Non-pigmented ciliary epithelial cell (primary cell): ENCODE data around the gene LCP1.

Experiments
- DNase-seq: peaks from one replicate; pipeline ENCODE4 v3.0.0-alpha.2; 2010; ENCODE audit warnings: low read depth

LCP1 gene

GRCh38 chr13:46158222-46158621 lies 23.8 kb downstream of the LCP1 start:
- DNase-seq = no peak

GRCh38 chr13:46154136-46154801 lies 27.7 kb downstream of the LCP1 start:
- DNase-seq = no peak

- DNase-seq = no peak
Observed at GRCh38 chr13:46152627-46153328, 29.2 kb downstream of the LCP1 start.

GRCh38 chr13:46150134-46150693 lies 31.8 kb downstream of the LCP1 start:
- DNase-seq = no peak

- peak; percentile 46 for DNase-seq
Observed at GRCh38 chr13:46149272-46150133, 32.5 kb downstream of the LCP1 start.

GRCh38 chr13:46146898-46147297 lies 35.1 kb downstream of the LCP1 start:
- no peak for DNase-seq

GRCh38 chr13:46145950-46146349 lies 36.0 kb downstream of the LCP1 start:
- no peak for DNase-seq

- DNase-seq = no peak
Observed at GRCh38 chr13:46145135-46145534, 36.8 kb downstream of the LCP1 start.

- no peak for DNase-seq
Observed at GRCh38 chr13:46143184-46143701, 38.7 kb downstream of the LCP1 start.

GRCh38 chr13:46142776-46143175 lies 39.2 kb downstream of the LCP1 start:
- DNase-seq = no peak

- DNase-seq = no peak
Observed at GRCh38 chr13:46140044-46140443, 41.9 kb downstream of the LCP1 start.

- DNase-seq = no peak
Observed at GRCh38 chr13:46137627-46138317, 44.2 kb downstream of the LCP1 start.

GRCh38 chr13:46136688-46137087 lies 45.3 kb downstream of the LCP1 start:
- no peak for DNase-seq

GRCh38 chr13:46134961-46135522 lies 46.9 kb downstream of the LCP1 start:
- DNase-seq = no peak

- DNase-seq = no peak
Observed at GRCh38 chr13:46134494-46134893, 47.5 kb downstream of the LCP1 start.

GRCh38 chr13:46132109-46132508 lies 49.9 kb downstream of the LCP1 start:
- DNase-seq = no peak

- no peak for DNase-seq
Observed at GRCh38 chr13:46131705-46132104, 50.3 kb downstream of the LCP1 start.

GRCh38 chr13:46129955-46130618 lies 51.9 kb downstream of the LCP1 start:
- no peak for DNase-seq

GRCh38 chr13:46129124-46129523 lies 52.9 kb downstream of the LCP1 start:
- DNase-seq = no peak

GRCh38 chr13:46127358-46128023 lies 54.5 kb downstream of the LCP1 start:
- no peak for DNase-seq
